ENCODE results near the gene FGF12.
"Not testable (repeated sequence)": the region's sequence is repeated elsewhere in the genome, so short reads cannot be mapped to it uniquely, and the experiment has no call there.

The FGF12 gene

GRCh38 chr3:192711126-192711525 is 16.2 kb downstream of the FGF12 start:
- H3K14ac ChIP-seq (ENCODE audit: low read length); H3K9me3 ChIP-seq (replicated peaks in 1 of 2; ENCODE audit: control insufficient read depth in 2 of 2, insufficient read depth in 1 of 2, low read depth in 1 of 2, low read length in 2 of 2); H3K18ac ChIP-seq (ENCODE audit: low read length); H2BK12ac ChIP-seq (ENCODE audit: low read length); DNase-seq (ENCODE audit: low spot score); H3K27ac ChIP-seq (replicated peaks; ENCODE audit: low read length); H2BK15ac ChIP-seq (ENCODE audit: low read length); H2BK5ac ChIP-seq (ENCODE audit: low read length); H3K27me3 ChIP-seq (ENCODE audit: control insufficient read depth in 3 of 3, insufficient read depth in 3 of 3, low read depth in 1 of 3, low read length in 3 of 3); H3K23ac ChIP-seq (ENCODE audit: low read depth, low read length, poor library complexity); H3K9ac ChIP-seq (ENCODE audit: low read depth, low read length, poor library complexity); H2BK120ac ChIP-seq (ENCODE audit: low read depth, low read length); H3K79me1 ChIP-seq (ENCODE audit: low read depth, low read length); H4K91ac ChIP-seq (ENCODE audit: low read depth, low read length, poor library complexity); H4K8ac ChIP-seq (ENCODE audit: low read depth, low read length); H3K4me3 ChIP-seq (ENCODE audit: low read length in 2 of 2); H2AFZ ChIP-seq (ENCODE audit: low read length); H3K4ac ChIP-seq (ENCODE audit: low read length); H3K4me1 ChIP-seq (ENCODE audit: control insufficient read depth in 2 of 2, insufficient read depth in 1 of 2, low read depth in 1 of 2, low read length in 2 of 2); H3K4me2 ChIP-seq (ENCODE audit: insufficient read depth, low read length, poor library complexity, severe bottlenecking); H3K36me3 ChIP-seq (replicated peaks in 1 of 2; ENCODE audit: control insufficient read depth in 2 of 2, insufficient read depth in 2 of 2, low read length in 2 of 2); H2AK5ac ChIP-seq (ENCODE audit: low read depth, low read length): not testable (repeated sequence)
- WGBS, 2 donors (ENCODE audit: extremely low coverage in 2 of 2, insufficient read length in 2 of 2, insufficient replicate concordance in 1 of 2) = no CpG with 5 or more reads among the region's 22 CpGs

- Histone ChIP-seq H2BK120ac (ENCODE audit: low read depth, low read length) (no peak overlapping the region), H3K4me1 (ENCODE audit: control insufficient read depth in 2 of 2, insufficient read depth in 1 of 2, low read depth in 1 of 2, low read length in 2 of 2) (no peaks in the 10 kb centered on the region), H3K79me1 (ENCODE audit: low read depth, low read length) (no peaks in the 10 kb centered on the region), H3K4me2 (ENCODE audit: insufficient read depth, low read length, poor library complexity, severe bottlenecking) (no peak overlapping the region), H4K8ac (ENCODE audit: low read depth, low read length) (no peak overlapping the region), H3K23ac (ENCODE audit: low read depth, low read length, poor library complexity) (no peak overlapping the region), H3K27me3 (ENCODE audit: control insufficient read depth in 3 of 3, insufficient read depth in 3 of 3, low read depth in 1 of 3, low read length in 3 of 3) (no peaks in the 10 kb centered on the region), H3K4ac (ENCODE audit: low read length) (no peak overlapping the region), H2BK12ac (ENCODE audit: low read length) (no peak overlapping the region), H3K14ac (ENCODE audit: low read length) (no peak overlapping the region), H2AK5ac (ENCODE audit: low read depth, low read length) (no peak overlapping the region), H2AFZ (ENCODE audit: low read length) (no peak overlapping the region), H2BK5ac (ENCODE audit: low read length) (no peak overlapping the region), H3K36me3 (replicated peaks in 1 of 2; ENCODE audit: control insufficient read depth in 2 of 2, insufficient read depth in 2 of 2, low read length in 2 of 2) (no peaks in the 10 kb centered on the region), H3K9ac (ENCODE audit: low read depth, low read length, poor library complexity) (no peak overlapping the region), H3K4me3 (ENCODE audit: low read length in 2 of 2) (no peak overlapping the region), H4K91ac (ENCODE audit: low read depth, low read length, poor library complexity) (no peak overlapping the region), H3K18ac (ENCODE audit: low read length) (no peak overlapping the region), H3K9me3 (replicated peaks in 1 of 2; ENCODE audit: control insufficient read depth in 2 of 2, insufficient read depth in 1 of 2, low read depth in 1 of 2, low read length in 2 of 2) (no peaks in the 10 kb centered on the region), H3K27ac (replicated peaks; ENCODE audit: low read length) (no peak overlapping the region), H2BK15ac (ENCODE audit: low read length) (no peak overlapping the region)
- WGBS, 2 donors (ENCODE audit: extremely low coverage in 2 of 2, insufficient read length in 2 of 2, insufficient replicate concordance in 1 of 2) = no CpG with 5 or more reads among the region's 1 CpG
- no peak for DNase-seq (ENCODE audit: low spot score)
Measured at GRCh38 chr3:192710366-192710765, 17.0 kb downstream of the FGF12 start.

- no peak overlapping the region for H3K18ac ChIP-seq (ENCODE audit: low read length)
- no peak overlapping the region for H2BK120ac ChIP-seq (ENCODE audit: low read depth, low read length)
- no peak overlapping the region for H2BK5ac ChIP-seq (ENCODE audit: low read length)
- H3K23ac ChIP-seq (ENCODE audit: low read depth, low read length, poor library complexity) = no peak overlapping the region
- no peak overlapping the region for H3K4me3 ChIP-seq (ENCODE audit: low read length in 2 of 2)
- H4K91ac ChIP-seq (ENCODE audit: low read depth, low read length, poor library complexity) = no peak overlapping the region
- H2BK15ac ChIP-seq (ENCODE audit: low read length) = no peak overlapping the region
- no CpG with 5 or more reads among the region's 13 CpGs for WGBS, 2 donors (ENCODE audit: extremely low coverage in 2 of 2, insufficient read length in 2 of 2, insufficient replicate concordance in 1 of 2)
- no peak overlapping the region for H3K4ac ChIP-seq (ENCODE audit: low read length)
- H3K79me1 ChIP-seq (ENCODE audit: low read depth, low read length) = no peaks in the 10 kb centered on the region
- no peak overlapping the region for H2AFZ ChIP-seq (ENCODE audit: low read length)
- H2BK12ac ChIP-seq (ENCODE audit: low read length) = no peak overlapping the region
- DNase-seq (ENCODE audit: low spot score) = no peak
- no peak overlapping the region for H4K8ac ChIP-seq (ENCODE audit: low read depth, low read length)
- H3K36me3 ChIP-seq (replicated peaks in 1 of 2; ENCODE audit: control insufficient read depth in 2 of 2, insufficient read depth in 2 of 2, low read length in 2 of 2) = no peaks in the 10 kb centered on the region
- no peaks in the 10 kb centered on the region for H3K9me3 ChIP-seq (replicated peaks in 1 of 2; ENCODE audit: control insufficient read depth in 2 of 2, insufficient read depth in 1 of 2, low read depth in 1 of 2, low read length in 2 of 2)
- H3K27me3 ChIP-seq (ENCODE audit: control insufficient read depth in 3 of 3, insufficient read depth in 3 of 3, low read depth in 1 of 3, low read length in 3 of 3) = no peaks in the 10 kb centered on the region
- H3K4me1 ChIP-seq (ENCODE audit: control insufficient read depth in 2 of 2, insufficient read depth in 1 of 2, low read depth in 1 of 2, low read length in 2 of 2) = no peaks in the 10 kb centered on the region
- H3K4me2 ChIP-seq (ENCODE audit: insufficient read depth, low read length, poor library complexity, severe bottlenecking) = no peak overlapping the region
- H3K27ac ChIP-seq (replicated peaks; ENCODE audit: low read length) = no peak overlapping the region
- H2AK5ac ChIP-seq (ENCODE audit: low read depth, low read length) = no peak overlapping the region
- no peak overlapping the region for H3K14ac ChIP-seq (ENCODE audit: low read length)
- no peak overlapping the region for H3K9ac ChIP-seq (ENCODE audit: low read depth, low read length, poor library complexity)
Measured at GRCh38 chr3:192706272-192706671, 21.1 kb downstream of the FGF12 start.

GRCh38 chr3:192700885-192701284 is 26.5 kb downstream of the FGF12 start:
- H2AK5ac ChIP-seq (ENCODE audit: low read depth, low read length) = no peak overlapping the region
- no peak overlapping the region for H2BK5ac ChIP-seq (ENCODE audit: low read length)
- no peak for DNase-seq (ENCODE audit: low spot score)
- H2BK12ac ChIP-seq (ENCODE audit: low read length) = no peak overlapping the region
- no peaks in the 10 kb centered on the region for H3K79me1 ChIP-seq (ENCODE audit: low read depth, low read length)
- no peak overlapping the region for H3K4ac ChIP-seq (ENCODE audit: low read length)
- H3K36me3 ChIP-seq (replicated peaks in 1 of 2; ENCODE audit: control insufficient read depth in 2 of 2, insufficient read depth in 2 of 2, low read length in 2 of 2) = no peaks in the 10 kb centered on the region
- H2BK15ac ChIP-seq (ENCODE audit: low read length) = no peak overlapping the region
- H3K9me3 ChIP-seq (replicated peaks in 1 of 2; ENCODE audit: control insufficient read depth in 2 of 2, insufficient read depth in 1 of 2, low read depth in 1 of 2, low read length in 2 of 2) = peaks cover 0 to 2% of the 10 kb centered on the region in 2 donors
- H4K8ac ChIP-seq (ENCODE audit: low read depth, low read length) = no peak overlapping the region
- H3K14ac ChIP-seq (ENCODE audit: low read length) = no peak overlapping the region
- H3K4me2 ChIP-seq (ENCODE audit: insufficient read depth, low read length, poor library complexity, severe bottlenecking) = no peak overlapping the region
- H3K18ac ChIP-seq (ENCODE audit: low read length) = no peak overlapping the region
- no peak overlapping the region for H3K9ac ChIP-seq (ENCODE audit: low read depth, low read length, poor library complexity)
- no peak overlapping the region for H2AFZ ChIP-seq (ENCODE audit: low read length)
- H4K91ac ChIP-seq (ENCODE audit: low read depth, low read length, poor library complexity) = no peak overlapping the region
- H2BK120ac ChIP-seq (ENCODE audit: low read depth, low read length) = no peak overlapping the region
- no peaks in the 10 kb centered on the region for H3K27me3 ChIP-seq (ENCODE audit: control insufficient read depth in 3 of 3, insufficient read depth in 3 of 3, low read depth in 1 of 3, low read length in 3 of 3)
- no peak overlapping the region for H3K23ac ChIP-seq (ENCODE audit: low read depth, low read length, poor library complexity)
- H3K4me1 ChIP-seq (ENCODE audit: control insufficient read depth in 2 of 2, insufficient read depth in 1 of 2, low read depth in 1 of 2, low read length in 2 of 2) = no peaks in the 10 kb centered on the region
- H3K4me3 ChIP-seq (ENCODE audit: low read length in 2 of 2) = no peak overlapping the region
- H3K27ac ChIP-seq (replicated peaks; ENCODE audit: low read length) = no peak overlapping the region
